NCI-H345 (cell line): Measurements from ENCODE around the gene PARG.
"Not testable (repeated sequence)": the region's sequence is repeated elsewhere in the genome, so short reads cannot be mapped to it uniquely, and the experiment has no call there.

Experiments used
- DNase-seq: peaks from one replicate; lab custom pipeline; 2025; lab: John Stamatoyannopoulos, UW

Gene PARG

GRCh38 chr10:49830016-49830415, 111.8 kb downstream of the PARG start:
- DNase-seq, result no peak

- no peak for DNase-seq
Observed at GRCh38 chr10:49827297-49827696, 114.5 kb downstream of the PARG start.

- DNase-seq, result no peak
Observed at GRCh38 chr10:49819234-49819958, 122.4 kb downstream of the PARG start.

GRCh38 chr10:49817845-49818244, 124.0 kb downstream of the PARG start:
- no peak for DNase-seq

- no peak for DNase-seq
Observed at GRCh38 chr10:49803988-49804387, 137.8 kb downstream of the PARG start.

- no peak for DNase-seq
Observed at GRCh38 chr10:49798275-49798674, 143.6 kb downstream of the PARG start.

- no peak for DNase-seq
Observed at GRCh38 chr10:49791100-49791499, 150.7 kb downstream of the PARG start.

- DNase-seq, result no peak
Observed at GRCh38 chr10:49784681-49785080, 157.1 kb downstream of the PARG start.

- no peak for DNase-seq
Observed at GRCh38 chr10:49783645-49784044, 158.2 kb downstream of the PARG start.

- no peak for DNase-seq
Observed at GRCh38 chr10:49781247-49781646, 160.6 kb downstream of the PARG start.

- no peak for DNase-seq
Observed at GRCh38 chr10:49778197-49778596, 163.6 kb downstream of the PARG start.

GRCh38 chr10:49776851-49777250, 165.0 kb downstream of the PARG start:
- no peak for DNase-seq

GRCh38 chr10:49775014-49775413, 166.8 kb downstream of the PARG start:
- DNase-seq, result no peak

GRCh38 chr10:49772944-49773343, 168.9 kb downstream of the PARG start:
- not testable (repeated sequence) for DNase-seq

- not testable (repeated sequence) for DNase-seq
Observed at GRCh38 chr10:49771046-49771445, 170.8 kb downstream of the PARG start.

- no peak for DNase-seq
Observed at GRCh38 chr10:49769692-49770091, 172.1 kb downstream of the PARG start.

GRCh38 chr10:49768731-49769130, 173.1 kb downstream of the PARG start:
- no peak for DNase-seq

GRCh38 chr10:49768329-49768728, 173.5 kb downstream of the PARG start:
- no peak for DNase-seq
